ENCODE measurements around the gene NR1D2.

Gene NR1D2

GRCh38 chr3:23969393-23969792 lies 24.3 kb downstream of the NR1D2 start:
- FAIRE-seq: no peak
- TF ChIP-seq POLR2AphosphoS5 (IDR thresholded peaks at IDR 0.05; ENCODE audit: low read depth, low read length) (no peak), TAF1 (IDR thresholded peaks at IDR 0.05; ENCODE audit: borderline replicate concordance, low read depth, low read length) (no peak), POLR2A (IDR thresholded peaks at IDR 0.05; ENCODE audit: low read depth, low read length) (no peak)

GRCh38 chr3:23971684-23972083 lies 26.6 kb downstream of the NR1D2 start:
- FAIRE-seq (no peak), DNase-seq (ENCODE audit: insufficient read length) (no peak)
- TF ChIP-seq TAF1 (IDR thresholded peaks at IDR 0.05; ENCODE audit: borderline replicate concordance, low read depth, low read length): no peak
- no peak for TF ChIP-seq POLR2A (IDR thresholded peaks at IDR 0.05; ENCODE audit: low read depth, low read length)
- no peak for TF ChIP-seq POLR2AphosphoS5 (IDR thresholded peaks at IDR 0.05; ENCODE audit: low read depth, low read length)

More at GRCh38 chr3:23969393-23969792, 24.3 kb downstream of the NR1D2 start:
- DNase-seq (ENCODE audit: insufficient read length): no peak

GRCh38 chr3:23976555-23976954 lies 31.5 kb downstream of the NR1D2 start:
- DNase-seq (ENCODE audit: insufficient read length) (no peak), FAIRE-seq (no peak)
- TF ChIP-seq POLR2AphosphoS5 (IDR thresholded peaks at IDR 0.05; ENCODE audit: low read depth, low read length) (no peak), POLR2A (IDR thresholded peaks at IDR 0.05; ENCODE audit: low read depth, low read length) (no peak), TAF1 (IDR thresholded peaks at IDR 0.05; ENCODE audit: borderline replicate concordance, low read depth, low read length) (no peak)

GRCh38 chr3:23979569-23979968 lies 34.5 kb downstream of the NR1D2 start:
- DNase-seq (ENCODE audit: insufficient read length) (no peak), FAIRE-seq (no peak)
- no peak for TF ChIP-seq POLR2AphosphoS5 (IDR thresholded peaks at IDR 0.05; ENCODE audit: low read depth, low read length)
- TF ChIP-seq TAF1 (IDR thresholded peaks at IDR 0.05; ENCODE audit: borderline replicate concordance, low read depth, low read length): no peak
- no peak for TF ChIP-seq POLR2A (IDR thresholded peaks at IDR 0.05; ENCODE audit: low read depth, low read length)

GRCh38 chr3:23981136-23981535 lies 36.0 kb downstream of the NR1D2 start:
- peak; percentile 21 for FAIRE-seq
- no peak for DNase-seq (ENCODE audit: insufficient read length)
- TF ChIP-seq TAF1 (IDR thresholded peaks at IDR 0.05; ENCODE audit: borderline replicate concordance, low read depth, low read length) (no peak), POLR2A (IDR thresholded peaks at IDR 0.05; ENCODE audit: low read depth, low read length) (no peak), POLR2AphosphoS5 (IDR thresholded peaks at IDR 0.05; ENCODE audit: low read depth, low read length) (no peak)

GRCh38 chr3:23981955-23982354 lies 36.9 kb downstream of the NR1D2 start:
- TF ChIP-seq POLR2A (IDR thresholded peaks at IDR 0.05; ENCODE audit: low read depth, low read length) (no peak), TAF1 (IDR thresholded peaks at IDR 0.05; ENCODE audit: borderline replicate concordance, low read depth, low read length) (no peak), POLR2AphosphoS5 (IDR thresholded peaks at IDR 0.05; ENCODE audit: low read depth, low read length) (no peak)
- FAIRE-seq: no peak
- no peak for DNase-seq (ENCODE audit: insufficient read length)

- no peak for FAIRE-seq
- TF ChIP-seq POLR2AphosphoS5 (IDR thresholded peaks at IDR 0.05; ENCODE audit: low read depth, low read length) (no peak), POLR2A (IDR thresholded peaks at IDR 0.05; ENCODE audit: low read depth, low read length) (no peak), TAF1 (IDR thresholded peaks at IDR 0.05; ENCODE audit: borderline replicate concordance, low read depth, low read length) (no peak)
- no peak for DNase-seq (ENCODE audit: insufficient read length)
These were observed 39.8 kb downstream of the NR1D2 start for GRCh38 chr3:23984934-23985333.

- no peak for TF ChIP-seq TAF1 (IDR thresholded peaks at IDR 0.05; ENCODE audit: borderline replicate concordance, low read depth, low read length)
- no peak for DNase-seq (ENCODE audit: insufficient read length)
- no peak for FAIRE-seq
These were observed 40.9 kb downstream of the NR1D2 start for GRCh38 chr3:23985747-23986544.

GRCh38 chr3:23987356-23987755 lies 42.3 kb downstream of the NR1D2 start:
- no peak for TF ChIP-seq POLR2A (IDR thresholded peaks at IDR 0.05; ENCODE audit: low read depth, low read length)
- TF ChIP-seq TAF1 (IDR thresholded peaks at IDR 0.05; ENCODE audit: borderline replicate concordance, low read depth, low read length): no peak
- no peak for TF ChIP-seq POLR2AphosphoS5 (IDR thresholded peaks at IDR 0.05; ENCODE audit: low read depth, low read length)
- DNase-seq (ENCODE audit: insufficient read length) (no peak), FAIRE-seq (no peak)

- DNase-seq (ENCODE audit: insufficient read length): no peak
- FAIRE-seq: no peak
- TF ChIP-seq TAF1 (IDR thresholded peaks at IDR 0.05; ENCODE audit: borderline replicate concordance, low read depth, low read length): no peak
- no peak for TF ChIP-seq POLR2A (IDR thresholded peaks at IDR 0.05; ENCODE audit: low read depth, low read length)
- no peak for TF ChIP-seq POLR2AphosphoS5 (IDR thresholded peaks at IDR 0.05; ENCODE audit: low read depth, low read length)
These were observed 46.2 kb downstream of the NR1D2 start for GRCh38 chr3:23991306-23991682.

- no peak for FAIRE-seq
- TF ChIP-seq TAF1 (IDR thresholded peaks at IDR 0.05; ENCODE audit: borderline replicate concordance, low read depth, low read length): no peak
- no peak for TF ChIP-seq POLR2AphosphoS5 (IDR thresholded peaks at IDR 0.05; ENCODE audit: low read depth, low read length)
- TF ChIP-seq POLR2A (IDR thresholded peaks at IDR 0.05; ENCODE audit: low read depth, low read length): no peak
- DNase-seq (ENCODE audit: insufficient read length): no peak
These were observed 46.9 kb downstream of the NR1D2 start for GRCh38 chr3:23991683-23992628.

Measured in GM12892 (cell line).